ENCODE data around the gene TRIM33.

TRIM33 gene

DNA sequence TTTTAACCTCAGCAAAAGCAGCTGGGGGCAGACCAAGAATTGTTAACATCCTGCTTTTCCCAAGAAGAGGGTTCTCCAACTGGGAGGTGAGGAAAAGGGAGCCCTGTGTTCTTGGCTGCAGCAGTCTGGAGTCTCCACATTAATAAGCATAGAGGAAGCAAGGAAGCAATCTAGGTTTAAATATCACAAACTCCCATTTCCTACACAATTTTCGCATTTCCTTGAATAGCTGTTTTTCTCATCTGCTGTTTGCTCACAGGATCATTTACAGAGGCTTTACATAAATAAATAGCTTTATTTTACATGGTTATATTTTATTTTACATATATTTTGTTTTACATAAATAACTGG, 124.0 kb downstream of the TRIM33 start:
- H3K4me3 ChIP-seq (replicated peaks in 1 of 2; ENCODE audit: low read depth in 2 of 2, low read length in 2 of 2) = no peak overlapping the region
- DNase-seq (ENCODE audit: low read depth in 2 of 2) = no peak
- TF ChIP-seq, protein P1, sequence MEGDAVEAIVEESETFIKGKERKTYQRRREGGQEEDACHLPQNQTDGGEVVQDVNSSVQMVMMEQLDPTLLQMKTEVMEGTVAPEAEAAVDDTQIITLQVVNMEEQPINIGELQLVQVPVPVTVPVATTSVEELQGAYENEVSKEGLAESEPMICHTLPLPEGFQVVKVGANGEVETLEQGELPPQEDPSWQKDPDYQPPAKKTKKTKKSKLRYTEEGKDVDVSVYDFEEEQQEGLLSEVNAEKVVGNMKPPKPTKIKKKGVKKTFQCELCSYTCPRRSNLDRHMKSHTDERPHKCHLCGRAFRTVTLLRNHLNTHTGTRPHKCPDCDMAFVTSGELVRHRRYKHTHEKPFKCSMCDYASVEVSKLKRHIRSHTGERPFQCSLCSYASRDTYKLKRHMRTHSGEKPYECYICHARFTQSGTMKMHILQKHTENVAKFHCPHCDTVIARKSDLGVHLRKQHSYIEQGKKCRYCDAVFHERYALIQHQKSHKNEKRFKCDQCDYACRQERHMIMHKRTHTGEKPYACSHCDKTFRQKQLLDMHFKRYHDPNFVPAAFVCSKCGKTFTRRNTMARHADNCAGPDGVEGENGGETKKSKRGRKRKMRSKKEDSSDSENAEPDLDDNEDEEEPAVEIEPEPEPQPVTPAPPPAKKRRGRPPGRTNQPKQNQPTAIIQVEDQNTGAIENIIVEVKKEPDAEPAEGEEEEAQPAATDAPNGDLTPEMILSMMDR (IDR thresholded peaks at IDR 0.05; ENCODE audit: low read depth, low read length) = no peak

DNA sequence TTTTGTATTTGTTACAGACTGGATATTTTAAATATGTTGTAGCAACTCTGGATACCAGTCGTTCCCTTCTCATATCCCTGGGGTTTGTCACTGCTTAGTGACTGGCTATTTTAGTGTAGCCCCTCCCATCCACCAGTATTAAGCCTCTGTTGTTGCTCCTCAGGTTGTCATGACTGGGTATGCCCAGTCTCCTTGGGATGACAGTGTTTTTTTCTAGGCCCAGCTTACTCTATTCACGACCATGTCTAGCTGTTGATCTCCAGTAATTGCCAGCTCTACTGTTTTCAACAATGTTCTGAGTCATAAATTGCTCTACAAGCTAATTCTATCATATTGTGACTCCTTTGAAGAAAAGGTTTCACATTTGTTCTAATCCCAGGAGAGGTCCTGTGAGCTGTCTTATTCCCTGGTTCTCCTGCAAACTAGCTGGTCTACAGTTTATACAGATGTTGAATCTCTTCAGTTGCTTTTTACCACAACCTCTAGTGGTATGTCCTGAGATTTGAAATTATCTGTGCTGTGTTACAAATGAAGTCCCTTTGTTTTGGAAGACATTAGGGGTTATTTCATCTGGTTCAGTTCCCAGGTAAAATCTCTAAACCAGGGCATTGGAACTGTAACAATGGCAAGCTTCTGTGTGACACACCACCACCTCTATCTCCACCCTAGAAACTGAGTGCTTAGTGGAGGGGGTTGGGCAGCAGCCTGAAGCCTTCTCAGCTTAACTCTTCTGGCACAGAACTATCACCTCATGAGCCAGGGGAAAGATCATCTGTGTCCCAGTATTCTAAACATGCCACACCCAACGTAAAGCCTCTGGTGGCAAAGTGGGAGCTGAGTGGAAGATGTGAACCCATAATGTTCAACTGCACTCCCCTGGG, 124.6 kb downstream of the TRIM33 start:
- TF ChIP-seq, protein P1 (IDR thresholded peaks at IDR 0.05; ENCODE audit: low read depth, low read length) = no peak
- DNase-seq (ENCODE audit: low read depth in 2 of 2) = peak in 1 of 2 donors; percentile 3

DNA sequence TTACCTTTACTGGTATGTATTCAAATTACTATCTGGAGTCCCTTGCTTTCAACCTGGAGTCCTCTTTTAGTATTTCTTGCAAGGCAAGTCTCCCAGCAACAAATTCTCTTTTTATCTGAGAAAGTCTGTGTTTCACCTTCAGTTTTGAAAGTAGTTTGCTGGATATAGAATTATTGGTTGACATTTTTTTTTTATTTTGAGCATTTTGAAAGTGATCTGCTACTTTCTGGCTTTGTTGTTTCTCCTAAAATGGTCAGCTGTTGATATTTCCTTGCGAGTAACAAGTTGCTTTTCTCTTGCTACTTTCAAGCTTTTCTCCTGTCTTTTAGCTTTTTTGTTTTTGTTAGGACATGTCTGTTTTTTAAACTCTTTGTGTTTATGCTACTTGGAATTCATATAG, 126.1 kb downstream of the TRIM33 start:
- TF ChIP-seq, protein P1 (IDR thresholded peaks at IDR 0.05; ENCODE audit: low read depth, low read length) = no peak
- H3K4me3 ChIP-seq (replicated peaks in 1 of 2; ENCODE audit: low read depth in 2 of 2, low read length in 2 of 2) = no peak overlapping the region
- DNase-seq (ENCODE audit: low read depth in 2 of 2) = no peak

More for the DNA sequence above, 124.6 kb downstream of the TRIM33 start:
- H3K4me3 ChIP-seq (replicated peaks in 1 of 2; ENCODE audit: low read depth in 2 of 2, low read length in 2 of 2) = no peak overlapping the region

DNA sequence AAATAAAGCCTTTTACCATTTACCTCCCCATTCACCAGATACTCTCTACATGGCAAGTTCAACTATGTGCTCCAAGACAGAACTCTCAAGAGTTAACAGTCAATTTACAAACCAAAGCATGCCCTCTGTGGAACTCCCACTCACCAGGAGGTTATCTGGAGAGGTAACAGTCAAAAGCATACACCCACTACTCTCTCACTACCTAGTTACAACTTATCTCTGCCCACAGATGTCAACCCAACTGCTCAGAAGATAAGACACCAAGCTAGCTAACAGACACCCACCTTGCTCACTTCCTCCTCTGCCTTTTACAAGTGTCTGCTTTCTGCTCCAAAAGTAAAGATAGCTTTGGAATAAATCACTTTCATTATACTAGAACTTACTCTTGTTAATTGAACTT, 131.0 kb downstream of the TRIM33 start:
- no peak for DNase-seq (ENCODE audit: low read depth in 2 of 2)
- TF ChIP-seq, protein P1 (IDR thresholded peaks at IDR 0.05; ENCODE audit: low read depth, low read length) = no peak
- H3K4me3 ChIP-seq (replicated peaks in 1 of 2; ENCODE audit: low read depth in 2 of 2, low read length in 2 of 2) = no peak overlapping the region

DNA sequence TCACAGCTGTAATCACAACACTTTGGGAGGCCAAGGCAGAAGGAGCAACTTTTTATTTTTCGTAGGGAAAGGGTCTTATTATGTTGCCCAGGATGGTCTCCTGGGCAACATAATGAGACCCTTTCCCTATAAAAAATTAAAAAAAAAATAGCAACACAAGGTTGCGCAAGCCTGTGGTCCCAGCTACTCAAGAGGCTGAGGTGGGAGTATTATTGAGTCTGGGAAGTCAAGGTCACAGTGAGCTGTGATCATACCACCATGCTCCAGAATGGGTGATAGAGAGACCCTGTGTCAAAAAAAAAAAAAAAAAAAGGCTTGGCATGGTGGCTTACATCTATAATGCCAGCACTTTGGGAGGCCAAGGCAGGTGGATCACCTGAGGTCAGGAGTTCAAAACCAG, 131.6 kb downstream of the TRIM33 start:
- TF ChIP-seq, protein P1 (IDR thresholded peaks at IDR 0.05; ENCODE audit: low read depth, low read length) = no peak
- DNase-seq (ENCODE audit: low read depth in 2 of 2) = no peak
- no peak overlapping the region for H3K4me3 ChIP-seq (replicated peaks in 1 of 2; ENCODE audit: low read depth in 2 of 2, low read length in 2 of 2)

DNA sequence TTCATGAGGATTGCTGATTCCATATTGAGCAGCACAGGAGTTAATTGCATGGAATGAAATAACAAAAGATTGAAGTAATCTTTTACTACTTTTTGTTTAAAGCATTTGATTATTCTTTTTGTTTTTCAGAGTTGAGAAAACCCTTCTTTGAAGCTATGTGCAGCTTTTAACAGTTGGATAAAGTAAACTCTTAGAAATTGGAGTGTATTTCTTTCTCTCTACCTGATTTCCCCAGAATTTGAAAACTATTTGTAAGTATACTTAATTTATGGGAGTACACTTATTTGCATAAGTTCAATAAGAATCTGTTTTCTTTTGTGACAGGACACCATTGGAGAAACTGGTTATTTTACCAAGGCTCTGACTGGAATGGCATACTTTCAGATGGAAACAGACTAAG, 133.6 kb downstream of the TRIM33 start:
- no peak for DNase-seq (ENCODE audit: low read depth in 2 of 2)
- TF ChIP-seq, protein P1 (IDR thresholded peaks at IDR 0.05; ENCODE audit: low read depth, low read length) = no peak
- H3K4me3 ChIP-seq (replicated peaks in 1 of 2; ENCODE audit: low read depth in 2 of 2, low read length in 2 of 2) = no peak overlapping the region
